HepG2 (cell line): ENCODE results near the gene CARS2. TPM values are rescaled to one million over a fixed set of nuclear protein-coding genes. Genes with fewer than 3 reads are reported as not detected.

Experiments used
- EHMT2 ChIP-seq: fragments of 200-600 bp; sonication (generic); IDR thresholded peaks from 2 replicates; pipeline ENCODE4 v1.7.0; 2017; ENCODE audit warnings: antibody characterized with exemption, low read depth, low read length, borderline replicate concordance
- MIXL1 ChIP-seq: IDR thresholded peaks from 2 replicates; pipeline ENCODE4 v1.6.1; 2016
- POLR2AphosphoS5 ChIP-seq: IDR thresholded peaks from 2 replicates; pipeline ENCODE4 v1.6.1; 2012; ENCODE audit warnings: low read depth, low read length
- TEAD2 ChIP-seq: sonication (generic); formaldehyde crosslinking; IDR thresholded peaks from 2 replicates; pipeline ENCODE4 v1.9.0; 2021; ENCODE audit warnings: missing genetic modification reagents
- XBP1 ChIP-seq: sonication (generic); formaldehyde crosslinking; IDR thresholded peaks from 2 replicates; pipeline ENCODE4 v1.5.0; 2020; ENCODE audit warnings: missing genetic modification reagents
- YY1 ChIP-seq: IDR thresholded peaks from 2 replicates; pipeline ENCODE4 v1.6.1; 2011; ENCODE audit warnings: low read length, low read depth, moderate library complexity, mild to moderate bottlenecking; ENCODE audit not compliant: insufficient read depth, insufficient replicate concordance
- ZBTB25 ChIP-seq: IDR thresholded peaks from 2 replicates; pipeline ENCODE4 v1.6.1; 2018; ENCODE audit warnings: missing genetic modification reagents
- ZBTB44 ChIP-seq: sonication (generic); formaldehyde crosslinking; IDR thresholded peaks from 2 replicates; pipeline ENCODE4 v1.4.0; 2020; ENCODE audit warnings: missing genetic modification reagents
- ZNF18 ChIP-seq: sonication (generic); formaldehyde crosslinking; IDR thresholded peaks from 2 replicates; pipeline ENCODE4 v1.8.0; 2022; ENCODE audit warnings: mild to moderate bottlenecking, missing genetic modification reagents; ENCODE audit not compliant: insufficient replicate concordance
- ZNF451 ChIP-seq: sonication (generic); formaldehyde crosslinking; IDR thresholded peaks from 2 replicates; pipeline ENCODE4 v1.5.0; 2020; ENCODE audit warnings: mild to moderate bottlenecking, missing genetic modification reagents
- ZNF629 ChIP-seq: sonication (generic); formaldehyde crosslinking; conservative IDR thresholded peaks from 2 replicates; pipeline ENCODE4 v1.5.0; 2020; ENCODE audit warnings: missing genetic modification reagents
- ZNF746 ChIP-seq: sonication (generic); formaldehyde crosslinking; IDR thresholded peaks from 2 replicates; pipeline ENCODE4 v1.8.0; 2022; ENCODE audit warnings: mild to moderate bottlenecking, missing genetic modification reagents
- ZNF770 ChIP-seq: sonication (generic); formaldehyde crosslinking; IDR thresholded peaks from 2 replicates; pipeline ENCODE4 v1.5.0; 2020; ENCODE audit warnings: mild to moderate bottlenecking, missing genetic modification reagents
- ZZZ3 ChIP-seq: sonication (generic); formaldehyde crosslinking; IDR thresholded peaks from 2 replicates; pipeline ENCODE4 v1.4.0; 2020; ENCODE audit warnings: missing genetic modification reagents, mild to moderate bottlenecking, borderline replicate concordance
- polyA plus RNA-seq, 8 experiments: library from polyadenylated mRNA; depleted of rRNA in 3 of 8; stranded (reverse) in 7 of 8; unstranded in 1 of 8; fragments of >200 nt; fragmentation: Illumina TruSeq in 4 of 8; extraction: Trizol in 4 of 8; gene quantifications; 2 replicates each; pipeline versions ENCODE4 v1.2.1 to v1.2.3, GENCODE V29; 2011 to 2016; ENCODE audit warnings: low read depth in 4 of 8, missing spikeins in 1 of 8, mixed read lengths in 1 of 8; ENCODE audit not compliant: insufficient read depth in 1 of 8
- total RNA-seq, 5 experiments: library from RNA; depleted of rRNA; stranded (reverse); fragments of >200 nt; fragmentation: Illumina TruSeq; extraction: Trizol; gene quantifications; 2 replicates each; pipeline ENCODE4 v1.2.3, GENCODE V29; 2016; ENCODE audit warnings: low read depth in 1 of 5
- TF ChIP-seq, protein P1 (sequence below): sonication (generic); formaldehyde crosslinking; IDR thresholded peaks from 2 replicates; pipeline ENCODE4 v1.5.0; 2020; ENCODE audit warnings: missing genetic modification reagents, mild to moderate bottlenecking, borderline replicate concordance
- TF ChIP-seq, protein P2 (sequence below): IDR thresholded peaks from 2 replicates; pipeline ENCODE4 v1.6.1; 2016; ENCODE audit warnings: missing genetic modification reagents, missing compliant biosample characterization
- TF ChIP-seq, protein P3 (sequence below): sonication (generic); formaldehyde crosslinking; IDR thresholded peaks from 2 replicates; pipeline ENCODE4 v1.4.0; 2020; ENCODE audit warnings: missing genetic modification reagents, borderline replicate concordance

CARS2 gene
- total and polyA plus RNA-seq, 2 of the 13 experiments (the other 11 are each of a cell fraction or from before 2014, with no cell fraction given) = 41.1 to 59.3 TPM

DNA sequence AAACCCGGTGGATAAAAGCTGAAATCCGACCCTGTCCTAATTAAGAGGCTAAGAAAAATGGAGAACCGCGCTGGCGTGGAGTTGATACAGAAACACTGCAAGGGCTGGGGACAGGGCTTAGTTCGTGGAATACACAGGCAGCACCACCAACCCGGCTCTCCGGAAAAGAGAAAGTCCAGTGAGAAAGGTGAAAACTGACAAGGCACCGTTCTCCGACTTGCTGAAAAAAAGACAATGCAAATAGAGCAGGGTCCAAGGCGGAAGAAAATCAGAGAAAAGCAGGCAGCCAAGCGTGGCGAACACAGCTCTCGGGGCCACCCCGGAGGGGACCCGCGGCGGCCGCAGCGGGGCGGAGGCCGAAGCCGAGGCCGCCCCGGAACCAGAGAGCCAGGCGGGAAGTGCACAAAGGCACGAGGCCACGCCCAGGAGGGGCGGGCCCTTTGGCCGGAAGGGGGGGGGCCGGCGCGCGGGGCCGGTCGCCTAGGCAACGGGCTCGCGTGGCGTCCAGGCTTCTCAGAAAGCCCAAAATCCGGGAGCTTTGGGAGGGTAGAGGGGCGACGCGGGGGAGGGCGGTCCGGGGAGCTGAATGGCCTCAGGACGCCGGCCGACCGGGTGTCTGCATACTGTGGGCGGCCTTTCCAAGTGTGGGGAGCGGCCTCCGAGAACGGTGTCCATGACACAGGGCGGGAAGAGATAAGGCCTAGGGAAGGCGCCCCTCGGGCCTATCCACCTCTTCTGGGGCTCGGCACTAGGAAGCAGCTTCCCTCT is 6.3 kb upstream of the CARS2 start (continued):
- TF ChIP-seq EHMT2 (no peak), ZNF770 (CRISPR knock-in tag) (peak; percentile 73), ZNF18 (CRISPR knock-in tag) (no peak), POLR2AphosphoS5 (peak; percentile 86), TEAD2 (CRISPR knock-in tag) (no peak), ZBTB44 (CRISPR knock-in tag) (no peak), ZNF629 (no peak), ZBTB25 (CRISPR knock-in tag) (peak; percentile 85), ZZZ3 (CRISPR knock-in tag) (no peak), ZNF451 (CRISPR knock-in tag) (no peak), XBP1 (CRISPR knock-in tag) (no peak), MIXL1 (no peak), YY1 (peak; percentile 68), ZNF746 (CRISPR knock-in tag) (no peak)
- TF ChIP-seq, protein P1, sequence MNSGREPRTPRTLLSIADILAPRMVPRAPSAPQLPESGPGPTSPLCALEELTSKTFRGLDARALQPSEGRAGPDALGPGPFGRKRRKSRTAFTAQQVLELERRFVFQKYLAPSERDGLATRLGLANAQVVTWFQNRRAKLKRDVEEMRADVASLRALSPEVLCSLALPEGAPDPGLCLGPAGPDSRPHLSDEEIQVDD (CRISPR knock-in tag) = no peak
- TF ChIP-seq, protein P2, sequence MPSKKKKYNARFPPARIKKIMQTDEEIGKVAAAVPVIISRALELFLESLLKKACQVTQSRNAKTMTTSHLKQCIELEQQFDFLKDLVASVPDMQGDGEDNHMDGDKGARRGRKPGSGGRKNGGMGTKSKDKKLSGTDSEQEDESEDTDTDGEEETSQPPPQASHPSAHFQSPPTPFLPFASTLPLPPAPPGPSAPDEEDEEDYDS = 0 out of 2 replicates have a peak, but pooled peaks have one; percentile 17
- TF ChIP-seq, protein P3, sequence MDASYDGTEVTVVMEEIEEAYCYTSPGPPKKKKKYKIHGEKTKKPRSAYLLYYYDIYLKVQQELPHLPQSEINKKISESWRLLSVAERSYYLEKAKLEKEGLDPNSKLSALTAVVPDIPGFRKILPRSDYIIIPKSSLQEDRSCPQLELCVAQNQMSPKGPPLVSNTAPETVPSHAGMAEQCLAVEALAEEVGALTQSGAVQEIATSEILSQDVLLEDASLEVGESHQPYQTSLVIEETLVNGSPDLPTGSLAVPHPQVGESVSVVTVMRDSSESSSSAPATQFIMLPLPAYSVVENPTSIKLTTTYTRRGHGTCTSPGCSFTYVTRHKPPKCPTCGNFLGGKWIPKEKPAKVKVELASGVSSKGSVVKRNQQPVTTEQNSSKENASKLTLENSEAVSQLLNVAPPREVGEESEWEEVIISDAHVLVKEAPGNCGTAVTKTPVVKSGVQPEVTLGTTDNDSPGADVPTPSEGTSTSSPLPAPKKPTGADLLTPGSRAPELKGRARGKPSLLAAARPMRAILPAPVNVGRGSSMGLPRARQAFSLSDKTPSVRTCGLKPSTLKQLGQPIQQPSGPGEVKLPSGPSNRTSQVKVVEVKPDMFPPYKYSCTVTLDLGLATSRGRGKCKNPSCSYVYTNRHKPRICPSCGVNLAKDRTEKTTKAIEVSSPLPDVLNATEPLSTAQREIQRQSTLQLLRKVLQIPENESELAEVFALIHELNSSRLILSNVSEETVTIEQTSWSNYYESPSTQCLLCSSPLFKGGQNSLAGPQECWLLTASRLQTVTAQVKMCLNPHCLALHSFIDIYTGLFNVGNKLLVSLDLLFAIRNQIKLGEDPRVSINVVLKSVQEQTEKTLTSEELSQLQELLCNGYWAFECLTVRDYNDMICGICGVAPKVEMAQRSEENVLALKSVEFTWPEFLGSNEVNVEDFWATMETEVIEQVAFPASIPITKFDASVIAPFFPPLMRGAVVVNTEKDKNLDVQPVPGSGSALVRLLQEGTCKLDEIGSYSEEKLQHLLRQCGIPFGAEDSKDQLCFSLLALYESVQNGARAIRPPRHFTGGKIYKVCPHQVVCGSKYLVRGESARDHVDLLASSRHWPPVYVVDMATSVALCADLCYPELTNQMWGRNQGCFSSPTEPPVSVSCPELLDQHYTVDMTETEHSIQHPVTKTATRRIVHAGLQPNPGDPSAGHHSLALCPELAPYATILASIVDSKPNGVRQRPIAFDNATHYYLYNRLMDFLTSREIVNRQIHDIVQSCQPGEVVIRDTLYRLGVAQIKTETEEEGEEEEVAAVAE (CRISPR knock-in tag) = no peak
